ENCODE results near the gene ZC3HAV1.
"Not testable (repeated sequence)": the region's sequence is repeated elsewhere in the genome, so short reads cannot be mapped to it uniquely, and the experiment has no call there.

ZC3HAV1 gene

DNA sequence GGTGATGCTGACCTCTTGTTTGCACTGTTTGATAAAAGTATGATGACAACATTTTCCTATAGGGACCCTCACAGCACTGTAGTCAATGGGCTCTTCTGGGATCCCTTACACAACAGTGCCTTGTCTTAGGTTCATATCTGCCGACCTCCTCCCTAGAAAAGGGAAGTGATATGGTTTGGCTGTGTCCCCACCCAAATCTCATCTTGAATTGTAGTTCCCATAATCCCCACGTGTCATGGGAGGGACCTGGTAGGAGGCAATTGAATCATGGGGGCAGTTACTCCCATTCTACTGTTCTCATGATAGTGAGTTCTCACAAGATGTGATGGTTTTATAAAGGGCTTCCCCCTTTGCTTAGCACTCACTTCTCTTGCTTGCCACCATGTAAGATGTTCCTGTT is 23.1 kb downstream of the ZC3HAV1 start:
- TF ChIP-seq, protein P1, sequence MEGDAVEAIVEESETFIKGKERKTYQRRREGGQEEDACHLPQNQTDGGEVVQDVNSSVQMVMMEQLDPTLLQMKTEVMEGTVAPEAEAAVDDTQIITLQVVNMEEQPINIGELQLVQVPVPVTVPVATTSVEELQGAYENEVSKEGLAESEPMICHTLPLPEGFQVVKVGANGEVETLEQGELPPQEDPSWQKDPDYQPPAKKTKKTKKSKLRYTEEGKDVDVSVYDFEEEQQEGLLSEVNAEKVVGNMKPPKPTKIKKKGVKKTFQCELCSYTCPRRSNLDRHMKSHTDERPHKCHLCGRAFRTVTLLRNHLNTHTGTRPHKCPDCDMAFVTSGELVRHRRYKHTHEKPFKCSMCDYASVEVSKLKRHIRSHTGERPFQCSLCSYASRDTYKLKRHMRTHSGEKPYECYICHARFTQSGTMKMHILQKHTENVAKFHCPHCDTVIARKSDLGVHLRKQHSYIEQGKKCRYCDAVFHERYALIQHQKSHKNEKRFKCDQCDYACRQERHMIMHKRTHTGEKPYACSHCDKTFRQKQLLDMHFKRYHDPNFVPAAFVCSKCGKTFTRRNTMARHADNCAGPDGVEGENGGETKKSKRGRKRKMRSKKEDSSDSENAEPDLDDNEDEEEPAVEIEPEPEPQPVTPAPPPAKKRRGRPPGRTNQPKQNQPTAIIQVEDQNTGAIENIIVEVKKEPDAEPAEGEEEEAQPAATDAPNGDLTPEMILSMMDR (conservative IDR thresholded peaks at IDR 0.05; ENCODE audit: low read depth, low read length): no peak
- no peak for DNase-seq (ENCODE audit: low read depth)
- no peak overlapping the region for H3K4me3 ChIP-seq (ENCODE audit: low read depth, low read length)

DNA sequence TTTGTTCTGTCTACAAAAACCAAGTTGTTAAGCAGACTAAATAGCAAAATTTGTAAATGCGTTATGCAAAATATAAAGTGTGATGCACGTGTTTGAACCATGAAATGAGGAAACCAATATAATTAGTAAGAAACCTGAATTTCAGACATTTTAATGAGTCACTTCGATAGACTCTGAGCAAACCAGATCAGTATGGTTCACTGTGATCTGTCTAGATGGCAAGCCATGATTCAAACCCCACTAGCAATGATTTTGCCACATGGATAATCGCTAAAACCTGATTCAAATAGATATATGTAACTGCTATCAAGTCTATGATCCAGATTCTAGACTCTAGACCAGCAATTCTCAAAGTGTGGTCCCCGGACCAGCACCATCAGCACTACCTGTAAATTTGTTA is 24.8 kb downstream of the ZC3HAV1 start:
- no peak for DNase-seq (ENCODE audit: low read depth)
- no peak overlapping the region for H3K4me3 ChIP-seq (ENCODE audit: low read depth, low read length)
- TF ChIP-seq, protein P1 (conservative IDR thresholded peaks at IDR 0.05; ENCODE audit: low read depth, low read length): no peak

DNA sequence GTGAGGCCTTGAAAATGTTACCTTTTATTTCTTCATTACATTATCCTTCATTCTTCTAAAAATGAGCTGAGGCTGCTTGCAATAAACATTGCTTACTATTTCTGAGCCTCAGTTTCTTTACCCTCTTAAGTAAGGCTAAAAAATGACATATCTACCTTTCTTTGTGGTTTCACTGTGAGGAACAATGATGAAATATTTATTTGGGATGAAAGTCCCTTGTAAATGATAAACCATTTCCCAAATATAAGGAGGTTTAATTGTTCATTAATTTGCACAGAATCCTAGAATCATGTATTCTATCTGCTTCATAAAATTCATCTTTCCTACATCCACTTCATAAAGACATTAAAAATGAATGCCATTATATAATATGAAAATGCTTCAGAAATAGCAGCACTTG is 27.9 kb downstream of the ZC3HAV1 start:
- no peak overlapping the region for H3K4me3 ChIP-seq (ENCODE audit: low read depth, low read length)
- DNase-seq (ENCODE audit: low read depth): no peak
- TF ChIP-seq, protein P1 (conservative IDR thresholded peaks at IDR 0.05; ENCODE audit: low read depth, low read length): no peak

DNA sequence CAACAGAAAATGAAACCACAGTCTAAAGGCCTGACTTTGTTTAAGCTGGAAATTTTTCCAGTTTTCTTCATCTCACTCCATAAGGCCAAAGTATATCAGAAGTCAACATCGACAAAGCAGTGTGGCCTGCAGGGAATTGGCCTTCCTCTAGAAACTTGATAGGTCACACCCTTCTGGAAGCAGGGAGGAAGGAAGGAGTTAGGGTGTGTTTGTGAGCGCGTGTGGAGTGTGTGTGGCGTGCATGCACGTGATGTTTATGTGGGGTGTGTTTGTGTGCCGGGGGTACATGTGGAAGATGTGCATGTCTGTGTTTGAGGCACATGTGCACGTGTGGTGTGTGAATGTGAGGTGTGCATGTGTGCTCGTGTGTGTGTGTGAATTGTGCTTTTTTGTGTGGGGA is 28.6 kb downstream of the ZC3HAV1 start:
- no peak overlapping the region for H3K4me3 ChIP-seq (ENCODE audit: low read depth, low read length)
- TF ChIP-seq, protein P1 (conservative IDR thresholded peaks at IDR 0.05; ENCODE audit: low read depth, low read length): no peak
- no peak for DNase-seq (ENCODE audit: low read depth)

DNA sequence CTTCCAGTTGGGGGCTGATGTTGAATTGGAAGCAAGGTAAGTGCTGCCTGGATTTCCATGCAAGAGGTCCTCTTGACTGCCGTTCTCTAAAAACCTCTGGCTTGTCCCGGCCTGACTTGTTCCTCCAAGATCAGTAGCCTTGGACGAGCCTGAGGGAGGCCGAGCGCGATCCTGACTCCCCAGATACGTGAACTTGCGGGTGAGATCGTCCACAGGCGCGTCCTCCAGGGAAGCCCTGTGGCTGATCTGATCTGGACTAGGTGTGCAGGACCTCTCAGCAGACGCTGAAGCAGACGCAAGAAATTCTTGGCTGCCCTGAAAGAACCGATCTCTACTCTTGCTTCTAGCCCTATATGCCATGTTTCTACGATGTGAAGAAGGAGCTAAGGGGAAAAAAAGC is 29.7 kb downstream of the ZC3HAV1 start:
- DNase-seq (ENCODE audit: low read depth): no peak
- H3K4me3 ChIP-seq (ENCODE audit: low read depth, low read length): no peak overlapping the region
- TF ChIP-seq, protein P1 (conservative IDR thresholded peaks at IDR 0.05; ENCODE audit: low read depth, low read length): no peak

DNA sequence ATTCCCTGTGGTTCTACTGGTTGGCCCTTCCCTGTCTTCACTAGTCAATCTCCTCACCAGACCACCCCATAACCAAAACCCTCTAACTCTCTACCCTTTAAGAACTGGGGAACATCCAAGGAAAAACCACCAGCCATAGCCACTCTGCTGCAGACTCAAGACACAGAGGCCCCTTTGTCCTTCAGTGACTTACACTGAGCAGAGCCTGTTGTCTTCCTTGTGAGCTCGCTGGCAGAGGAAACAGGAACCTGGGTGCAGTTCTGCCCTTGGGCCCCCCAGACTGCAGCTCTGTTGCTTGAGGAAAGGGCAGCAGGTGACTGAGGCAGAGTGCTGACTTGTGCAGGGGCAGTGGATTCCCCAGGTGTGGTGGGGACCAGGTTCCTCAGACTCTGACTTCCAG is 30.6 kb downstream of the ZC3HAV1 start:
- no peak for DNase-seq (ENCODE audit: low read depth)
- no peak overlapping the region for H3K4me3 ChIP-seq (ENCODE audit: low read depth, low read length)
- TF ChIP-seq, protein P1 (conservative IDR thresholded peaks at IDR 0.05; ENCODE audit: low read depth, low read length): no peak

DNA sequence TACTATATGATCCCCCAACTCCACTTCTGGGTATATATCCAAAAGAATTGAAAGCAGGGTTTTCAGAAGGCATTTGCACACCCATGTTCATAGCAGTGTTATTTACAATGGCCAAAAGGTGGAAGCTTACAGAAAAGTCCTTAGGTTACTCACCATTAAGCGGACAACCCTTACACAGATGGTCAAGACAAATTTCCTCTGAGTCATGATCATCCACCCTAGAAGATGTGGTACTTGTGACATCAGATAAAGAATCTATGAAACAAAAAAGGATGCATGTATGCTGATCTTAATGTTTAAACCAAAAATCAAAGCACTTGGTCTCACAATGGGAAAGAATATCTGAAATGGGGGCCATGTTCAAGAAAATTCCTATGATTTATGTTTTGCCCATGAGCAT is 31.1 kb downstream of the ZC3HAV1 start:
- TF ChIP-seq, protein P1 (conservative IDR thresholded peaks at IDR 0.05; ENCODE audit: low read depth, low read length): no peak
- H3K4me3 ChIP-seq (ENCODE audit: low read depth, low read length): no peak overlapping the region
- peak; percentile 45 for DNase-seq (ENCODE audit: low read depth)

DNA sequence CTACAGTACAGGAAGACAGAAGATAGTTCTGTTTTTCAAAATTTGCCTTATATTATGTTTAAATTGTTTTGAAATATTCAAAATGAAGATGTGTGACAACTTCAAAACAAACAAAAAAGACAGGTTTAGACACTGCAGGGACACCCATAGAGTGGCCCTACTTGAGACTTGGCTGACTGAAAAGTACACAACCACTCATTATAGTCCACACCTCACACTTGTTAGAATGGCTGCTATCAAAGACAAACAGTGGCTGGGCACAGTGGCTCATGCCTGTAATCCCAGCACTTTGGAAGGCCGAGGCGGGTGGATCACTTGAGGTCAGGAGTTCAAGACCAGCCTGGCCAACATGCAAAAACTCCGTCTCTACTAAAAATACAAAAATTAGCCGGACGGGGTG is 31.8 kb downstream of the ZC3HAV1 start:
- not testable (repeated sequence) for H3K4me3 ChIP-seq (ENCODE audit: low read depth, low read length); DNase-seq (ENCODE audit: low read depth)

Data from choroid plexus epithelial cell (primary cell).